K562 (cell line): ENCODE results near the gene ZNF219. TPM values are rescaled to one million over a fixed set of nuclear protein-coding genes. Genes with fewer than 3 reads are reported as not detected.

Experiments
- ATF7 ChIP-seq: fragments of 450-650 bp; IDR thresholded peaks from 2 replicates; pipeline ENCODE4 v1.7.1; 2014; ENCODE audit warnings: mild to moderate bottlenecking, moderate library complexity
- FOXA3 ChIP-seq, 2 experiments: fragments of 450-650 bp in 1 of 2; sonication (generic) in 1 of 2; formaldehyde crosslinking; IDR thresholded peaks in 1 of 2; conservative IDR thresholded peaks in 1 of 2; 2 replicates each; pipeline versions ENCODE4 v1.4.0 to v1.8.0; 2020 to 2022; ENCODE audit warnings: mild to moderate bottlenecking in 2 of 2, missing genetic modification reagents in 1 of 2
- RCOR1 ChIP-seq, 2 experiments: IDR thresholded peaks; 2 replicates each; pipeline ENCODE4 v1.6.1; 2012; ENCODE audit warnings: low read depth in 2 of 2, low read length in 2 of 2, borderline replicate concordance in 1 of 2, improper control_type of control experiment in 1 of 2
- TBP ChIP-seq: optimal IDR thresholded peaks from 2 replicates; pipeline ENCODE3; 2011; ENCODE audit warnings: low read depth, low read length, improper control_type of control experiment
- ZNF263 ChIP-seq: sonication (generic); formaldehyde crosslinking; IDR thresholded peaks from 2 replicates; pipeline ENCODE4 v1.8.0; 2022; ENCODE audit warnings: mild to moderate bottlenecking, missing genetic modification reagents, borderline replicate concordance
- polyA plus RNA-seq, 8 experiments: library from polyadenylated mRNA; depleted of rRNA in 4 of 8; stranded (reverse) in 5 of 8; unstranded in 3 of 8; fragments of >200 nt; fragmentation: Nextera tagmentation in 2 of 8; fragmentation: Illumina TruSeq in 1 of 8; extraction: Ambion mirVana in 2 of 8; extraction: Trizol in 1 of 8; gene quantifications; 2 replicates each; pipeline versions ENCODE4 v1.2.1 to v1.2.3, GENCODE V29; 2011 to 2014; ENCODE audit warnings: inconsistent platforms in 1 of 8, missing spikeins in 1 of 8
- total RNA-seq, 7 experiments: library from RNA; depleted of rRNA in 6 of 7; stranded (reverse); fragments of >200 nt in 6 of 7; fragmentation: Illumina TruSeq in 2 of 7; extraction: Trizol in 2 of 7; gene quantifications; 2 replicates each; pipeline versions ENCODE4 v1.2.1 to v1.2.3, GENCODE V29; 2011 to 2021; ENCODE audit warnings: low replicate concordance in 1 of 7
- TF ChIP-seq, protein P1 (sequence below): fragments of 450-650 bp; IDR thresholded peaks from 2 replicates; pipeline ENCODE4 v1.6.1; 2016; ENCODE audit warnings: mild to moderate bottlenecking, moderate library complexity
- TF ChIP-seq, protein P2 (sequence below), 3 experiments: fragments of 200-800 bp in 1 of 3; sonication (Bioruptor generic) in 1 of 3; sonication (generic) in 1 of 3; formaldehyde crosslinking in 1 of 3; IDR thresholded peaks; 2 replicates each; pipeline versions ENCODE4 v1.6.1 to v1.8.0; 2016 to 2022; ENCODE audit warnings: mild to moderate bottlenecking in 2 of 3, missing compliant biosample characterization in 2 of 3, missing genetic modification characterization in 2 of 3, missing genetic modification reagents in 1 of 3
- TF ChIP-seq, protein P3 (sequence below): fragments of 250-450 bp; sonication (Bioruptor Pico); IDR thresholded peaks from 2 replicates; pipeline ENCODE4 v1.4.0; 2020; ENCODE audit warnings: mild to moderate bottlenecking, moderate library complexity

The ZNF219 gene
- total and polyA plus RNA-seq, 9 of the 15 experiments (the other 6 are each of a cell fraction or from before 2014, with no cell fraction given): 0.29 to 10.6 (median 2.8) TPM

GRCh38 chr14:21092273-21093011 is 6.0 kb downstream of the ZNF219 start (continued):
- TF ChIP-seq, protein P1, sequence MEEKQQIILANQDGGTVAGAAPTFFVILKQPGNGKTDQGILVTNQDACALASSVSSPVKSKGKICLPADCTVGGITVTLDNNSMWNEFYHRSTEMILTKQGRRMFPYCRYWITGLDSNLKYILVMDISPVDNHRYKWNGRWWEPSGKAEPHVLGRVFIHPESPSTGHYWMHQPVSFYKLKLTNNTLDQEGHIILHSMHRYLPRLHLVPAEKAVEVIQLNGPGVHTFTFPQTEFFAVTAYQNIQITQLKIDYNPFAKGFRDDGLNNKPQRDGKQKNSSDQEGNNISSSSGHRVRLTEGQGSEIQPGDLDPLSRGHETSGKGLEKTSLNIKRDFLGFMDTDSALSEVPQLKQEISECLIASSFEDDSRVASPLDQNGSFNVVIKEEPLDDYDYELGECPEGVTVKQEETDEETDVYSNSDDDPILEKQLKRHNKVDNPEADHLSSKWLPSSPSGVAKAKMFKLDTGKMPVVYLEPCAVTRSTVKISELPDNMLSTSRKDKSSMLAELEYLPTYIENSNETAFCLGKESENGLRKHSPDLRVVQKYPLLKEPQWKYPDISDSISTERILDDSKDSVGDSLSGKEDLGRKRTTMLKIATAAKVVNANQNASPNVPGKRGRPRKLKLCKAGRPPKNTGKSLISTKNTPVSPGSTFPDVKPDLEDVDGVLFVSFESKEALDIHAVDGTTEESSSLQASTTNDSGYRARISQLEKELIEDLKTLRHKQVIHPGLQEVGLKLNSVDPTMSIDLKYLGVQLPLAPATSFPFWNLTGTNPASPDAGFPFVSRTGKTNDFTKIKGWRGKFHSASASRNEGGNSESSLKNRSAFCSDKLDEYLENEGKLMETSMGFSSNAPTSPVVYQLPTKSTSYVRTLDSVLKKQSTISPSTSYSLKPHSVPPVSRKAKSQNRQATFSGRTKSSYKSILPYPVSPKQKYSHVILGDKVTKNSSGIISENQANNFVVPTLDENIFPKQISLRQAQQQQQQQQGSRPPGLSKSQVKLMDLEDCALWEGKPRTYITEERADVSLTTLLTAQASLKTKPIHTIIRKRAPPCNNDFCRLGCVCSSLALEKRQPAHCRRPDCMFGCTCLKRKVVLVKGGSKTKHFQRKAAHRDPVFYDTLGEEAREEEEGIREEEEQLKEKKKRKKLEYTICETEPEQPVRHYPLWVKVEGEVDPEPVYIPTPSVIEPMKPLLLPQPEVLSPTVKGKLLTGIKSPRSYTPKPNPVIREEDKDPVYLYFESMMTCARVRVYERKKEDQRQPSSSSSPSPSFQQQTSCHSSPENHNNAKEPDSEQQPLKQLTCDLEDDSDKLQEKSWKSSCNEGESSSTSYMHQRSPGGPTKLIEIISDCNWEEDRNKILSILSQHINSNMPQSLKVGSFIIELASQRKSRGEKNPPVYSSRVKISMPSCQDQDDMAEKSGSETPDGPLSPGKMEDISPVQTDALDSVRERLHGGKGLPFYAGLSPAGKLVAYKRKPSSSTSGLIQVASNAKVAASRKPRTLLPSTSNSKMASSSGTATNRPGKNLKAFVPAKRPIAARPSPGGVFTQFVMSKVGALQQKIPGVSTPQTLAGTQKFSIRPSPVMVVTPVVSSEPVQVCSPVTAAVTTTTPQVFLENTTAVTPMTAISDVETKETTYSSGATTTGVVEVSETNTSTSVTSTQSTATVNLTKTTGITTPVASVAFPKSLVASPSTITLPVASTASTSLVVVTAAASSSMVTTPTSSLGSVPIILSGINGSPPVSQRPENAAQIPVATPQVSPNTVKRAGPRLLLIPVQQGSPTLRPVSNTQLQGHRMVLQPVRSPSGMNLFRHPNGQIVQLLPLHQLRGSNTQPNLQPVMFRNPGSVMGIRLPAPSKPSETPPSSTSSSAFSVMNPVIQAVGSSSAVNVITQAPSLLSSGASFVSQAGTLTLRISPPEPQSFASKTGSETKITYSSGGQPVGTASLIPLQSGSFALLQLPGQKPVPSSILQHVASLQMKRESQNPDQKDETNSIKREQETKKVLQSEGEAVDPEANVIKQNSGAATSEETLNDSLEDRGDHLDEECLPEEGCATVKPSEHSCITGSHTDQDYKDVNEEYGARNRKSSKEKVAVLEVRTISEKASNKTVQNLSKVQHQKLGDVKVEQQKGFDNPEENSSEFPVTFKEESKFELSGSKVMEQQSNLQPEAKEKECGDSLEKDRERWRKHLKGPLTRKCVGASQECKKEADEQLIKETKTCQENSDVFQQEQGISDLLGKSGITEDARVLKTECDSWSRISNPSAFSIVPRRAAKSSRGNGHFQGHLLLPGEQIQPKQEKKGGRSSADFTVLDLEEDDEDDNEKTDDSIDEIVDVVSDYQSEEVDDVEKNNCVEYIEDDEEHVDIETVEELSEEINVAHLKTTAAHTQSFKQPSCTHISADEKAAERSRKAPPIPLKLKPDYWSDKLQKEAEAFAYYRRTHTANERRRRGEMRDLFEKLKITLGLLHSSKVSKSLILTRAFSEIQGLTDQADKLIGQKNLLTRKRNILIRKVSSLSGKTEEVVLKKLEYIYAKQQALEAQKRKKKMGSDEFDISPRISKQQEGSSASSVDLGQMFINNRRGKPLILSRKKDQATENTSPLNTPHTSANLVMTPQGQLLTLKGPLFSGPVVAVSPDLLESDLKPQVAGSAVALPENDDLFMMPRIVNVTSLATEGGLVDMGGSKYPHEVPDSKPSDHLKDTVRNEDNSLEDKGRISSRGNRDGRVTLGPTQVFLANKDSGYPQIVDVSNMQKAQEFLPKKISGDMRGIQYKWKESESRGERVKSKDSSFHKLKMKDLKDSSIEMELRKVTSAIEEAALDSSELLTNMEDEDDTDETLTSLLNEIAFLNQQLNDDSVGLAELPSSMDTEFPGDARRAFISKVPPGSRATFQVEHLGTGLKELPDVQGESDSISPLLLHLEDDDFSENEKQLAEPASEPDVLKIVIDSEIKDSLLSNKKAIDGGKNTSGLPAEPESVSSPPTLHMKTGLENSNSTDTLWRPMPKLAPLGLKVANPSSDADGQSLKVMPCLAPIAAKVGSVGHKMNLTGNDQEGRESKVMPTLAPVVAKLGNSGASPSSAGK: peak; percentile 37; the same call in 1 of the 2 replicates
- TF ChIP-seq ATF7 (no peak), RCOR1 (IDR thresholded peaks at IDR 0.05; ENCODE audit: borderline replicate concordance in 1 of 2, low read depth in 2 of 2, low read length in 2 of 2) (peak in 1 of 2 experiments; percentile 44; a peak in 1 of 4 replicates), ZNF263 (CRISPR knock-in tag) (peak; percentile 78; the same call in 1 of the 2 replicates), TBP (peak; percentile 33), FOXA3 (CRISPR knock-in tag; conservative IDR thresholded peaks at IDR 0.05 in 1 of 2, IDR thresholded peaks at IDR 0.05 in 1 of 2) (no peak)
- TF ChIP-seq, protein P2, sequence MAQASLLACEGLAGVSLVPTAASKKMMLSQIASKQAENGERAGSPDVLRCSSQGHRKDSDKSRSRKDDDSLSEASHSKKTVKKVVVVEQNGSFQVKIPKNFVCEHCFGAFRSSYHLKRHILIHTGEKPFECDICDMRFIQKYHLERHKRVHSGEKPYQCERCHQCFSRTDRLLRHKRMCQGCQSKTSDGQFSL (CRISPR knock-in tag; IDR thresholded peaks at IDR 0.05): 0 out of 2 replicates have a peak, but pooled peaks have one; percentile 40
- TF ChIP-seq, protein P2 (tag; IDR thresholded peaks at IDR 0.05): no peak
- TF ChIP-seq, protein P3, sequence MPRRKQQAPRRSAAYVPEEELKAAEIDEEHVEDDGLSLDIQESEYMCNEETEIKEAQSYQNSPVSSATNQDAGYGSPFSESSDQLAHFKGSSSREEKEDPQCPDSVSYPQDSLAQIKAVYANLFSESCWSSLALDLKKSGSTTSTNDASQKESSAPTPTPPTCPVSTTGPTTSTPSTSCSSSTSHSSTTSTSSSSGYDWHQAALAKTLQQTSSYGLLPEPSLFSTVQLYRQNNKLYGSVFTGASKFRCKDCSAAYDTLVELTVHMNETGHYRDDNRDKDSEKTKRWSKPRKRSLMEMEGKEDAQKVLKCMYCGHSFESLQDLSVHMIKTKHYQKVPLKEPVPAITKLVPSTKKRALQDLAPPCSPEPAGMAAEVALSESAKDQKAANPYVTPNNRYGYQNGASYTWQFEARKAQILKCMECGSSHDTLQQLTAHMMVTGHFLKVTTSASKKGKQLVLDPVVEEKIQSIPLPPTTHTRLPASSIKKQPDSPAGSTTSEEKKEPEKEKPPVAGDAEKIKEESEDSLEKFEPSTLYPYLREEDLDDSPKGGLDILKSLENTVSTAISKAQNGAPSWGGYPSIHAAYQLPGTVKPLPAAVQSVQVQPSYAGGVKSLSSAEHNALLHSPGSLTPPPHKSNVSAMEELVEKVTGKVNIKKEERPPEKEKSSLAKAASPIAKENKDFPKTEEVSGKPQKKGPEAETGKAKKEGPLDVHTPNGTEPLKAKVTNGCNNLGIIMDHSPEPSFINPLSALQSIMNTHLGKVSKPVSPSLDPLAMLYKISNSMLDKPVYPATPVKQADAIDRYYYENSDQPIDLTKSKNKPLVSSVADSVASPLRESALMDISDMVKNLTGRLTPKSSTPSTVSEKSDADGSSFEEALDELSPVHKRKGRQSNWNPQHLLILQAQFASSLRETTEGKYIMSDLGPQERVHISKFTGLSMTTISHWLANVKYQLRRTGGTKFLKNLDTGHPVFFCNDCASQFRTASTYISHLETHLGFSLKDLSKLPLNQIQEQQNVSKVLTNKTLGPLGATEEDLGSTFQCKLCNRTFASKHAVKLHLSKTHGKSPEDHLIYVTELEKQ: no peak
